HG03354 (cell line): ENCODE measurements around the gene CTIF.

Source experiments
- ATAC-seq: cut with Tn5 transposase; IDR thresholded peaks from one replicate; pipeline ENCODE4 v1.9.1; 2021; ENCODE audit warnings: mild to moderate bottlenecking; ENCODE audit not compliant: unreplicated experiment, poor library complexity, severe bottlenecking

CTIF gene

DNA sequence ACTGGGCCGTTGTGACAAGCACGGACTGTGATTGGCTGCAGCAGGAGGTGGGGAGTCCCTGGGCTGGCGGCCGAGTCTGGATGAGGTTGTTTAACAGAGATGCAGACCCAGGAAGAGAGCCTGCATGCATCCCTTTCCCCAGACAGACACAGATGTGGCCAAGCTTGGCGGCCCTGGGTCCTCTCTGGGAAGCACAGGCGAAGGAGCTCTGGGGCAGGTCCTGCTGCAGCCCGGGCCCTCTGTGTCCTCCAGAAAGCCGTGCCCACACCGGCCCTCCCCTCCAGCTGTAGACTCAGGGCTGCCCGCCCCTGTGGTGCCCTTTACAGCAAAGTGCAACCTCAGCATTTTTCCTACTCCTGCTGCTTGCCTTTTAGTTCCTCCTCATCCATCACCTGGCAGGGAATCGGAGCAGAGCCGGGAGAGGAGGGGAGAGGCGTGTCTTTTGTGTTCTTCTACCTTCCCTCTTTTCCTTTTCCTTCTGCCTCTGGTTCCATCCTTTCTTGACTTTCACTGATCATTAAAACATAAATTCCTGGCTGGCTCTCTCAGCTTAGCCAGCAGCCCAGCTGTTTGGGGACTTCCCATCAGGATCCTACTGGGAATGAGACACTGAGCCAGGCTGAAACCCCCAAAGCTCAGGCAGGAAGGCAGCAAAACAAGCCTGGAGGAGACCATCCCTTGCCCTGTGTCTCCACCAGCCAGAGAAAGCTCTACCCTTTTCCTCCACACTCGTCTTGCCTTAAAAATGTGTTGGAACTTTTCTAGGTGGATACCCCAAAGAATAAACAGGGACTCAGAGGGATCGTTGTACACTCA, 75.0 kb downstream of the CTIF start:
- no peak for ATAC-seq

DNA sequence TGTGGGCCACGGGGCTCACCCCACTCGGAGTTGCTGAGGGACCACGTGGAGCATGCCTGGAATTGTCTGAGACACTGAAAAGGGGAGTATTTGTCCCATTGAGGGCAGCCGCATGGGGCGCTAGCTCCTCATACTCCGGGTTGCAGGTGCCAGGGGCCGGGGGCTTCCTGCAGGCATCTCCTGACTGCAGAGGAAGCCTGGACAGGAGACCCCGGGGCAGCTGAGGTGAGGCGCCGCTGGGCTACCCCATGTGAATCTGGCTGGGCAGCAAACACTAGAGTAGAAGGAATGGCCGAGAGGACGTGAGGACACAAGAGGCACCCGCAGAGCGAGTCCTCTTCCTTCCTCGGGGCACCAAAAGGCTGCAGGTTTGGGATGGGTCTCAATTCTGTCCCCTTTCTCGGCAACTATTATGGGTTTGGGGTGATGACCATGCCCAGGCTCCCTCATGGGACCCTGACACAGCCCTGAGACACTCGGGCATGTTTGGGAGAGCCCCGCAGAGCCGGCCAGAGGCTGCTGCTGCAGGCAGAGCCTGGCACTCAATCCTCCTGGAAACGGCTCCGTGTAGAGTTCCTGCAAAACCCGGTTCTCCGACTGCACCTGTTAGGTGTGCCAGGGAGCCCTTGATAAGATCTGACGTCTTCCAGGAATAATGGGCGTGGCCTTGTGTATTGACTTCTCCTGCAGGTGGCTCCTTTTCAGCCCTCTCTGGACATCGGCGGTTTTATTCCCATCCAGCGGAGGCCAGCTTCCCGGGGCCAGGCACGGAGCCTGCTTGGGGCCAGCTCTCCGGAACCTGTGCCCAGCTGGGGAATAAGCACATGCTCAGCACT, 77.0 kb downstream of the CTIF start:
- ATAC-seq: no peak

DNA sequence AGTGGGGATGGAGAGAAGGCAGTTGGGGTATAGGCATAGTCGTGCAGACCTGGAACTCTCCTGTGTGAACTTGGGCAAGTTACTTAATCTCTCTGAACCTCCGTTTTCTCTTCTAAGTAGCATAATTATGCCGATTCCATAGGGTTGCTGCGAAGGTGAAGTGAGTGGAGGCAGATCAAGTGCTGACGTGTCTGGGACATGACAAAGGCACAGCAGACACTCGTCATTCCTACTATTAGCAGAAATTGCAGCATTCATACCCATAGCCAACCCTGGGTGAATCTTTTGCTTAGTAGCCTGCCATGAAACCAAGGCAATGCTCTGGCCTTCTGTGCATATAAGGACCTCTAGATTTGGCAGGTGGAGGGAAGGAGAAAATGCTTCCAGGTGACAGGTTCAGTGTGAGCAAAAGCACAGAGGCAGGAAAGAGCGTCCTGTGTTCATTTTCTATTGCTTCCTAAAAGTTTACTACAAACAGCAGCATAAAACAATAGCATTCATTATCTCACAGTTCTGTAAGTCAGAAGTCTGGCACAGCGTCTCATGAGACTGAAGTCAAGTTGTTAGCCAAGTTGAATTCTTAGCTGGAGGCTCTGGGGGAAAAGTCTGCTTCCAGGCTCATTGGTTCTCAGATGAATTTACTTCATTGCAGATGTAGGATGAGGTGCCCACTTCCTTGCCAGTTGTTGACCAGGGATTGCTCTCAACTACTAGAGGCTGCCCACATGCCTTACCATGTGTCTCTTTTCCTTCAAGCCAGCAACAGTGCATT, 77.8 kb downstream of the CTIF start:
- ATAC-seq: no peak

DNA sequence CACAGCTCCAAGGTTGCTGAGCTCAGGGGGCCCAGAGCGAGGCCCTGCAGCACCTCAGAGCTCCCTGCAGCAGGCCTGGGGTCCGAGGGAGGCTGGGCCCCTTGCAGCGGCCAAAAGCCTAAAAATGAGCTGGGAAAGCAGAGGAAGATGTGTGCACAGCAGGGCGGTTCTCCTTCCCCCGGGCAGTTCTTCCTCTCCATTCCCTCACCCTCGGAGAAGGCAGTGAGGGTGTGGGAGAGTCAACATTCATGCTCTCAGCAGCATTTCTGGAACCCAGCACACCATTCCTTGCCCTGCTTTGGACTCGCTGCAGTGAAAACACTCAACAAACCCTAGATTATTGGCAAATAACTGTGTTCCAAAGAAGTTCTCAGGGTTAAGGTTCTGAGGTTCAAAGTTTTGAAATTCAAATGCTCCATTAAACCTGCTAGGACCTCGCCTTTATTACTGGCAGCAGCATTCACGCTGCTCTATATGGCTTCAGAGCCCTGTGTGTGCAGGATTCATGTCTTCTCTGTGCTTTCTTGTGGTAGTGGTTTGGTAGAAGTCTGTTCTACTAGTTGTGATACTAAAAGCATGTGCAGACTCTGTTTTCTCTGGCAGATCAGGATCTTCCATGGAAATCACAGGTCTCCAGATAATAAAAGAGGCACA, 79.1 kb downstream of the CTIF start:
- no peak for ATAC-seq

DNA sequence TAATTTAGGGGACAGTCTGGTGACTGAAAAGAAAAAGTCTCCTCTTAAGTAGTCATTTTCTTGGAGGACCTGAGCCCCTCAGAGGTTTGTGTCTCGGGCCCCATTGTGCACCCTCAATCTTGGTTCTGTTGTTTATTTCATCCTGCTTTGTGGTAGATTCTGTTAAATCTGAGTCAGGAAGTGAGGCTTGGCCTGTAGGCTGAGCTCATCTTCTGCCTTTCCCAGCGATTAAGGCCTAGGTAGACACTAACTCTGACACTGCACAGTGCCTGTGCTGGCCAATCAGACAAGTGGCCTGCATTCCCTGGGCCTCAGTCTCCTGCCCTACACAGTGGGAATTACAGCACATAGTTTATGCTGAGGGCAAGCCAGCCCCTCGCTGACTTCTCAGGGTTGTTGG, 80.2 kb downstream of the CTIF start:
- no peak for ATAC-seq

DNA sequence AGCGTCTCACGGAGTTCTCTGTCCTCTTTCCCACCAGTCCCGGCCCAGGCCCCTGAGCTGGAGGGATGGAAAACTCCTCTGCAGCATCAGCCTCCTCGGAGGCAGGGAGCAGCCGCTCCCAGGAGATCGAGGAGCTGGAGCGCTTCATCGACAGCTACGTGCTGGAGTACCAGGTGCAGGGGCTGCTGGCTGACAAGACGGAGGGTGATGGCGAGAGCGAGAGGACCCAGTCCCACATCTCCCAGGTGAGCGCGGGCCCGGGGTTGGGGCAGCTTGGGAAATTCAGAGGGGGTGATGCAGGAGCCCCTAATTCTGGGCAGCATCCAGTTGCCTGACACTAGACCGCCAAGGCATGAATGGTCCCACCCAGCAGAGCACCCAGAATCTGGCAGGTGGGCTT, 80.7 kb downstream of the CTIF start:
- no peak for ATAC-seq

DNA sequence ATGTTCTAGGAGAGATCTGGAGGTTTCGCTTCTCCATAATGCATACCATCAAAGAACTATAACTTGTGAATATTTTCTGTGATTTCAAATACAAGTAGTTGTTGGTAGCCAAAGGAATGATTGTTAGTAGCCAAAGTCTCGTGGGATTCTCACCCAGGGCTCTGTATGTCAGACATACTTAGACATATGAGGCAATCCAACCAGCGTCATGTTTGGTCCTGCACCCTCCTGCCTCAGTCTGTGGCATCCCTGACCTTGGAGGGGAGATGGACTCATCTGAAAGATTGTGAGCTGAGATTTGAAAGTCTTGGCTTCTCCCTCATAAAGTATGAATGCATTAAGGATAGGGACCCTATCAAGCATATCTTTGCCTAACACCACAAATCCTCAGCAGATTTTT, 81.2 kb downstream of the CTIF start:
- no peak for ATAC-seq

DNA sequence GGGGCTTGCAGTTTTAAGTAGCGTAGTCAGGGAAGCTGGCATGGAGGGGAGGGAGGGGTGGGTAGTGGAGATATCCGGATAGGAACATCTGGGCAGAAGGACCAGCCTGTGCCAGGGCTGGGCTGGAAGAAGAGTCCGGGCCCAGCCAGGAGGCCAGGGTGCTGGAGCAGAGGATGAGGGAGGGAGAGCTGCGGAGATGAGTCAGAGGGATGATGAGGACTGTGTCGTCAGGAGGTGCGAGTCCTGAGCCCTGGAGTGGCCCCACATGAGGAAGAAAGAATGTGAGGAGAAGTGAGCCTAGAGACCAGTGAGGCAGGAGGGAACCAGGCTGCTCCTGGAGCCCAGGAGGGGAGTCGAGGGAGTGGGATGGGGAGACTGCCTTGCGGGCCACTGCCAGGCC, 82.4 kb downstream of the CTIF start:
- no peak for ATAC-seq

DNA sequence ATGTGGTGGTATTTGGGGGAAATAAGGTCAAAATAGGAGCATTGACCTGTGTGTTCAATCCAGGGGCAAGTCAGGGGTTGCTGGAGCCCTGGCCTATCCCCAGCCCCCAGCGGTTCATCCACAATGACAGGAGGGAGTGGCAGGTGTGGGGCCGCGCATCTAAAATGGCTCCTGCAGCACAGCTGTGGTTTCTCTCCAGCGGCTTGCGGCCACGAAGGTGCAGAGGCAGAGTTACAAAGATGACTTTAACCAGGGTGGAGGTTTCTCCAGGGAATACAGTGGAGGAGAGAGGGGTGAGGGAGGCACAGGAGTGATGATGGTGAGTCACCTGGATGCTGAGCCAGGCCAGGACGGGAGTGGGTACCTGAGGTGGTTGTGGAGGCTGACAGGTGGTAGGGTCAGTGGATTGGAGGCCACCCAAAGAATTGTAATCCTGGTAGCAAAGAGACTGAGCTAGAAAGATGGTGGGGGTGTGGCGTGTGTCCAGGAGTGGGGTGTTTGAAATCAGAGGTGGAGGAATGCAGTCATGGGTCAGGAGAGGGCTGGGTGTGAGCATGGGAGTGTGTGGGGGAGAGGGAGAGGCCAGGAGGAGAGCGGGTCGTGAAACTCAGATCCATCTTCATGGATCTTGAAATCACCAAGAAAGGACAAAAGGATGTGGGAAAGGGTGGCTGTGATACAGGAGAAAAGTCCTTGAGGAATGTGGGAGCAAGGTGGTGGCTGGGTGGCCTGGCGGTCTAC, 83.2 kb downstream of the CTIF start:
- ATAC-seq: no peak

DNA sequence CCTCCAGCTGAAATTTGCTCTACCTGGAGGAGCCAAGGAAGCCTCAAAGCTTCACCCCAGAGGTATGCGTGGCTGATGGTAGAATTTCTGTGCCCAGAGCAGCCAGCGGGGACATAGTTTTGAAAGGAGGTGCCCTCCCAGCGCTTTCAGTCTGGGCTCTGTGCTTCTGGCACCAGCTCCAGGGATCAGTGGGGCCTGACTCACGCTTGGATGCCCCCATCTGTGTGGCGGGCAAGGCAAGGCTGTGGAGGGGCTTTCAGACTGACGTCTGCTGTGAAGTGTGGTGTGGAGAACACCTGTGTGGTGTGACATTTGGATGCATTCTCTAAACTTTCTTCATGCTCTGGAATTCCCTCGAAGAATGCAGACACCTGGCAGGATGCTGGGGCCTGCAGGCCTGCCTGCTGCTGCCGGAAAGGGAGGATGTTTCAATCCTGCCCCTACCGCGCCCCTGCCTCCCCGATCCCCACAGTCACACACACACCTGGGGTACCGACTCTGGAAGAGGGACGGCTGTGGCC, 84.1 kb downstream of the CTIF start:
- ATAC-seq: no peak

DNA sequence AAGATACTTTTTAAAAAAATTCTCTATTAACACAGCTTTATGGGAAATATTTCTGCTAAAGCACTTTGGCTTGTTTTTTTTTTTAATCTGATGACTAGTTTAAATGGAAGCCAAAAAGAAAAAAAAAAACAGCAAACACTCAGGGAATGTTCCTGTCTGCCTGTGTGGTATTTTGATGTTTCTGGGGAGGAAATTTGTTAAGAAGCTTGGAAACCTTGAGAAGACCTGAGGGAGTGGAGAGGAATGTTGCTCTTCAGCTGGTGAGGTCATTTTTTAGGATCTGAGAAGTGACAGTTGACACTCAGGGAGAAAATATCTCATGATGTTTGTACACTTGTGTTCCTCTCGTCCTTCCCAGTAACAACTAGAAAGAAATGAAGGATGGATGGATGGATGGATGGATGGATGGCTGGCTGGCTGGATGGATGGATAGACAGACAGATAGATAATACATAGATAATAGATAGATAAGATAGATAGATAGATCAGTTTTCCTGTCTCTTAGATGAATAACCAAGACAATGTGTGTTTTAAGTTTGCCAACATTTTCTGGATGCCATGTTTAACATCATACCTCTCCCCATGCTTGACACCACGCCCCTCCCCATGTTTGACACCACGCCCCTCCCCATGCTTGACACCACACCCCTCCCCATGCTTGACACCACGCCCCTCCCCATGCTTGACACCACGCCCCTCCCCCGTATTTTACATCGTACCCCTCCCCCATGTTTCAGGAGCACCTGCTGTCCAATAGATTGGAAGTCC, 84.8 kb downstream of the CTIF start:
- no peak for ATAC-seq

DNA sequence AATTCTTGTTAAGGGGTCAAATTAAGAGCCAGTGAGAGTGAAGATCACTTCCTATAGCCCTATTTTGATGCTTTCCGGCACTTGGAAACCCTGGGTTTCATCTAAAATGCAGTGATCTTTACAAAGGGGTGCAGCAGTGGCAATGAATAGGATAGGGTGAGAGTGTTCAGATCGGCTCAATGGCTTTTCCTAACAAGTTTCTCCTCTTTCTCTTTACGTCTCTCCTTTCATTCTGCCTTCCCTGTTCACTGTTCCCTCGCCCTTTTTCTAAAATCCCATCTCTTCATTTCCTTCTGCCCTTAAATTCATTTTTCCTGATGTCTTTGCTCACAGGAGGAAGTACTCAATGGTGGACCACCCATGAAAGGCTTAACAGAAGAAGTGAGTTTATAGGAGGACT, 86.0 kb downstream of the CTIF start:
- no peak for ATAC-seq

DNA sequence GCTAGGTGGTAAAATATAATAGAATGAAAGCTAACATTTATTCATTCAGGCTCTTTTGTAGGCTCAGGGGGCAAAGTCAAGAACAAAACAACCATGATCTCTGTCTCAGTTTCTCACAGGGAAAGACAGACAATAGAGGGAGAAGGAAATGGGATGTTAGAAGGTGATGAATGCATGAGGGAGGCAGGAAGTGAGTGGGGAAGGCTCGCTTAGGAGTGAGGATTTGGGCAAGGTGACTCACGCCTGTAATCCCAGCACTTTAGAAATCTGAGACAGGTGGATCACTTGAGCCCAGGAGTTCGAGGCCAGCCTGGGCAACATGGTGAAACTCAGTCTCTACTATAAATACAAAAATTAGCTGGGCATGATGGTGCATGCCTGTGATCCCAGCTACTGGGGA, 88.4 kb downstream of the CTIF start:
- no peak for ATAC-seq

DNA sequence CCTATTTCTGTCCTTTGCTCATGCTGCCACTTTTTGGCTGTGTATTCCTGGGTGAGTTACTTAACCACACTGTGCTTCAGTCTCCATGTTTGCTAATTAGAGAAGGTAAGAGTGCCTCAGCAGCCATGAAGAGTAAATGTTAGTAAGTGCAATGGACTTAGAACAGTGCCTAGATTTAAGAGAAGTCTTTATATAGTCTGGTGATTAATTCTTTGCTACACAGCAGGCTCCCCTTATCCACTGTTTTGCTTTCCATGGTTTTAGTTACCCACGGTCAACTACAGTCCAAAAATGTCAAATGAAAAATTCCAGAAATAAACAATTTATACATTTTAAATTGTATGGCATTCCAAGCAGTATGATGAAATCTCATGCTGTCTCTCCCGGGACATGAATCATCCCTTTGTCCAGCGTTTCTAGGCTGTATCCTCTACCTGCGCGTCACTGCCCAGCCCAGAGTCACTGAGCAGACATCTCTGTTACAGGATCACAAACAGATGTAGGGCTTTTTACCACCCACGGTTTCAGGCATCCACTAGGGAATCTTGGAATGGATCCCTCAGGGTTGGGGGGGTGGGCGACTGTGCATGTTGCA, 91.0 kb downstream of the CTIF start:
- ATAC-seq: no peak

DNA sequence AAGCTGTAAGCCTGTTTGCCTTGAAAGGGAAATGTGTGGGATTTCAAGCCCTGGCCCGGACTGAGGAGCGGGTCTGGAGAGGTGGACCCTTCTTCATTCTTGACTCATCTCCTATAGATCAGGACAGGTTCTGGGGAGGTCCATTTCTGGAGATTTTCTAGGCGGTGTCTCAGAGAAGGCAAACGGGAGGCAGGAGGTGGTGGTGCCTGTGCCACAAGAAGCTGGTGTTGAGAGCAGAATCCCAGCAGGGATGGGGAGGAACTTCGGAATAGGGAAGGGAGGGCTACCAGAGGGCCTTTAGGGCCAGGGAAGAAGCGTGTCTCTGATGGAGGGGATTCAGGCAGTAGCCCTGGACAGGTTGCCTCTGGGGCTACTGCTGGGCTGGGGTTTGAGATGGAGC, 93.0 kb downstream of the CTIF start:
- ATAC-seq: no peak

DNA sequence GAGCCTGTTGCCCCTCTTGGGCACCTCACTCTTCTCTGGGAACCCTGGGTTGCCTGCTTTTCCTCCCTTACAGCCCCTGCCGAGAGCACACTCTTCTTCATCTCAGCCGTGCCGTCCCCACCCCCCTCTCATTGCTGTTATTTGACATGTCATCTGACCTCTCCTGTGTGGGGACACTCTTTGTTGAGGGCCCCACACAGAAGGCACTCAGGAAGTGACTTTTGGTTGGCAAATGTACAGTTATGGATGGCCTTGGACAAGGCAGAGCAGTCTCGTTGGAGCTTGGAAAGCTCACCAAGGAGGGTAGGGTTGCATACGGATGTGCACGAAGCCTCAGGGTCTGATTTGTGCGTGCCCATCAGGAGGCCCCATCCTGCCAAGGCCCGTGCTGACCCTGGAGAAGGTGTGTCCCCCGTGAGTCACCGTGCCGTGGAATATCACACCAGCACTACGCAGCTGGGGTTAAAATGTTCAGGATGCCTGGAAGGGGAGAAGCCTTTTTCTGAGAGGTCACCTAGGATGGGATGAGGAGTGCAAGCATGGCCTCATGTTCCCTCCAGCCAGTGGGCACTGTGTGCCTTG, 93.9 kb downstream of the CTIF start:
- no peak for ATAC-seq

DNA sequence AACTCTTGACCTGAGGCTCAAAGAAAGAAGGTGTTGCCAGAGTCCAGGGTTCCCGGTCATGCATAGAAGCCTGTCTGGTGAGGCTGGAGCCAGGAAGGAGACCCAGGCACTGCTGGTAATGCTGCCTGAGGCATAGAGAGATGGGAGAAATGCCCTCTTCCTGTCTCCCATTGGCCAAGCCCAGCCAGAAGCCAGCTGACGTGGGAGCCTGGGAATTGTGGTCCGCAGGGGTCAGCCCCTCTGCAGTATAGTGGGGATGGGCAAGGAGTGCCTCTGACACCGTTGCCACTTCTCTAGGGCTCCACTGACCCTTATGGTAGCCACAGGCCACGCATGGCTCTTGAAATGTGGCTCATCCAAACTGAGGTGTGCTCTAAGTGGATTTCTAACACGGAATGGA, 95.7 kb downstream of the CTIF start:
- no peak for ATAC-seq

DNA sequence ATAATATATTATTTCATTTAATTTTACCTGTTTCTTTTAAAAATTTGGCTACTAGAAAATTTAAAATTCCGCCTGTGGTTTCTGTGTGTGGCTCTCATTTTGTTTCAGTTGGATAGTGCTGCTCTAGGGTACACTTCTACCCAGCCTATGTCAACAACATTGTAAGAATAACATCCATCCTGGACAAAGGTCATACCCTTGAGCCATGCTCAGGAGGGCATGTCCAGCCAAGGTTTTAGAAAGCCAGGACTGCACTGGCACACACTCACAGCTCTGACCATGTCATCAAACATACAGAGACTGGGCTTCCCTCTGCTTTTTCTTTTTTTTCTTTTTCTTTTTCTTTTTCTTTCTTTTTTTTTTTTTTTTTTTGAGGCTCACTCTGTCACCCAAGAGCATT, 96.1 kb downstream of the CTIF start:
- ATAC-seq: no peak
